HepG2 (cell line): ENCODE data around the gene MAP2K6.
"Not testable (repeated sequence)": the region's sequence is repeated elsewhere in the genome, so short reads cannot be mapped to it uniquely, and the experiment has no call there.

Source experiments
- CBX2 ChIP-seq, 2 experiments: fragments of 200-600 bp in 1 of 2; sonication (generic); formaldehyde crosslinking in 1 of 2; IDR thresholded peaks; 2 replicates each; pipeline versions ENCODE4 v1.7.0 to v1.8.1; 2018 to 2022; ENCODE audit warnings: low read depth in 2 of 2, low read length in 1 of 2, mild to moderate bottlenecking in 1 of 2, missing genetic modification reagents in 1 of 2
- CTCF ChIP-seq: sonication (generic); formaldehyde crosslinking; IDR thresholded peaks from 2 replicates; pipeline ENCODE4 v1.5.0; 2020; ENCODE audit warnings: mild to moderate bottlenecking, missing genetic modification reagents, moderate library complexity
- ETV6 ChIP-seq: sonication (generic); formaldehyde crosslinking; conservative IDR thresholded peaks from 2 replicates; pipeline ENCODE4 v1.4.0; 2020; ENCODE audit warnings: missing genetic modification reagents
- EZH2 ChIP-seq: conservative IDR thresholded peaks from 2 replicates; pipeline ENCODE4 v1.6.1; 2012; ENCODE audit warnings: mild to moderate bottlenecking, low read depth, low read length, moderate library complexity
- GABPA ChIP-seq, 2 experiments: IDR thresholded peaks; 2 replicates each; pipeline ENCODE4 v1.6.1; 2011 to 2016; ENCODE audit warnings: low read depth in 2 of 2, low read length in 1 of 2, missing biosample characterization in 1 of 2, missing genetic modification characterization in 1 of 2
- KLF13 ChIP-seq: sonication (generic); formaldehyde crosslinking; IDR thresholded peaks from 2 replicates; pipeline ENCODE4 v1.4.0; 2020; ENCODE audit warnings: mild to moderate bottlenecking, missing genetic modification reagents
- REST ChIP-seq, 2 experiments: IDR thresholded peaks; 2 replicates each; pipeline ENCODE4 v1.6.1; 2011 to 2012; ENCODE audit warnings: low read length in 2 of 2, borderline replicate concordance in 1 of 2, low read depth in 1 of 2, mild to moderate bottlenecking in 1 of 2, moderate library complexity in 1 of 2
- USF2 ChIP-seq, 2 experiments: sonication (generic) in 1 of 2; formaldehyde crosslinking in 1 of 2; IDR thresholded peaks; 2 replicates each; pipeline versions ENCODE4 v1.5.1 to v1.6.1; 2011 to 2020; ENCODE audit warnings: borderline replicate concordance in 1 of 2, low read depth in 1 of 2, low read length in 1 of 2, mild to moderate bottlenecking in 1 of 2, missing genetic modification reagents in 1 of 2, moderate library complexity in 1 of 2

GRCh38 chr17:69479756-69480155 is 65.3 kb downstream of the MAP2K6 start:
- not testable (repeated sequence) for TF ChIP-seq CTCF (CRISPR knock-in tag); ETV6; EZH2; GABPA (IDR thresholded peaks at IDR 0.05; ENCODE audit: low read depth, low read length); GABPA (CRISPR knock-in tag; IDR thresholded peaks at IDR 0.05; ENCODE audit: low read depth); USF2 (IDR thresholded peaks at IDR 0.05; ENCODE audit: low read depth, low read length); USF2 (CRISPR knock-in tag; IDR thresholded peaks at IDR 0.05; ENCODE audit: borderline replicate concordance); CBX2 (IDR thresholded peaks at IDR 0.05; ENCODE audit: low read depth, low read length); CBX2 (CRISPR knock-in tag; IDR thresholded peaks at IDR 0.05; ENCODE audit: low read depth); KLF13 (CRISPR knock-in tag); REST (IDR thresholded peaks at IDR 0.05; ENCODE audit: borderline replicate concordance in 1 of 2, low read depth in 1 of 2, low read length in 2 of 2)
